Right hindlimb (tissue), 1 donor: ENCODE measurements around the gene AGAP1.

ENCODE experiments used
- DNase-seq: peaks from one replicate; pipeline ENCODE4 v3.0.0-alpha.2; 2018

Gene AGAP1

DNA sequence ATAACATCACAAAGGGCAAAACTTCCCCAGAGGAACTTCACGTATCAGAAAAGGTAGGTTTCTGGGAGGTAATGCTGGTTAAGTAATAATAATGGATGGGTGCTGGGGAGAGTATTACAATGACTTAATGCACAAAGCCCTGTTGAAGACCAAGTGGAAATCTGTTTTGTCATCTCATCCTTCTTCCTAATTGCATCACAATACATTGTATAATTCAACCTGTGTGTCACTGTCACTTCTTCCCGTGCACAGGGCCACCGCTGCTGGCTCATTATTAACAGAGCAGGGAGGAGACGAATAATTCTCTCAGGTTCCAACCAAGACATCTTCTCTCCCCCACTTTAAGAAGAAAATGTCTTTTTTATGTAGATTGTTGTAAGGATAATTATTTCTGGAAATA lies 290.9 kb downstream of the AGAP1 start:
- no peak for DNase-seq

DNA sequence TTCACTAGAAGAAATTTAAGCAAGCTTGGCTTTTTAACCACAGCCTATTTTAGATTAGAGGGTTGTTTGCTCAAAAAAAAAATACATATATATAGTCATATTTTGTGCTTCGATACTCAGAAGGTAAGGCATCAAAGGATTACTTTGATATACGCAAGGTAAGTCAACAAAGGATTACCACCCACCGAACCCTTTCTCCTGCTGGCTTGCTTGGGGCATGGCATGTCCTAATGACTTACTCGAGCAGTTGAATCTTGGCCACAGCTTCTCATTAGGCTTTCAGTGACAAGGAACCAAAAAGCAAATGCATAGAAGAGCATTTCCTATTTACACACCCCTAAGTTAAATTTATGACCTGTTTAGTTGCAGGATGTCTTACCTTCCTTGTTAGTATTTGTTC lies 295.7 kb downstream of the AGAP1 start:
- no peak for DNase-seq

DNA sequence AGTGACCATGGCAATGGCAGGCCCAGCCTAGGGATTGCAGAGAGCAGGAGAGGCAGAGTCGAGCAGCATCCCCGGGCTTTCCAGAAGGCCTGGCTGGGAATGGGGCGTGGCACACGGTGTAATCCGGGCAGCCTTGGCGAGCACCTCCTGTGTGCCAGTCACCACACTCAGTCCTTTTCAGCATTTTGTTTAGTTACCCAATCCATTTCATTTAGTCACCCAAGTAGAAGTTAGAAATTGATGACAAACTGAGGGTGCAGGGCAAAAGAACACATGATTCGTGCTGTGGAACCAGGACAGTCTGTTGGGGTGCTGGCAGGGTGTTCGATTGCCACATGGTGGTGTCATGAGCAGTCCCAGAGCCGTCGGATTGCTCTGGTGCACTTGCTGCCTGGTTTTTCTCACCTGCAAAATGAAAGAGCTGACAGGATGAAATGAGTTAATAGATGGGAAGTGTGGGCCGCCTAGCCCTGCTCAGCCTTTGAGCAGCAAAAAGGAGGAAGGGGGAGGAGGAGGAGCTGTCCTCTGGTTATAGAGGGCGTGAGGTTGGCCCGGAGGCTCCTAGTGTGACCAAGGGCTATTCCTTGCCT lies 299.4 kb downstream of the AGAP1 start:
- DNase-seq = no peak

DNA sequence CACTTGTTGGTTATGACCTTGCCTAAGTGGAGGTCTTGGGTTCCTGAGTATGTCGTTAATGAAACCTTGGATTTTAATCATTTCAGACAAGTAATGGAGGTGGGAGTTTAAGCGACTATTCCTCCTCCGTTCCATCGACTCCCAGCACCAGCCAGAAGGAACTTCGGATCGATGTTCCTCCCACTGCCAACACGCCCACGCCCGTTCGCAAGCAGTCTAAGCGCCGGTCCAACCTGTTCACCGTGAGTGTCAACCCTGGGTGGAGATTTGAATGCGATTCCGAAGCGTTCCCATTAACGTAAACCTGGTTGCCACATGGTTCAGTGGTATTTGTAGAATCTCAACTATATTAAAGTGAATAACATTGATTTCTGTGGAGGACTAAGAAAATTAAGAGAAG lies 305.4 kb downstream of the AGAP1 start:
- no peak for DNase-seq

DNA sequence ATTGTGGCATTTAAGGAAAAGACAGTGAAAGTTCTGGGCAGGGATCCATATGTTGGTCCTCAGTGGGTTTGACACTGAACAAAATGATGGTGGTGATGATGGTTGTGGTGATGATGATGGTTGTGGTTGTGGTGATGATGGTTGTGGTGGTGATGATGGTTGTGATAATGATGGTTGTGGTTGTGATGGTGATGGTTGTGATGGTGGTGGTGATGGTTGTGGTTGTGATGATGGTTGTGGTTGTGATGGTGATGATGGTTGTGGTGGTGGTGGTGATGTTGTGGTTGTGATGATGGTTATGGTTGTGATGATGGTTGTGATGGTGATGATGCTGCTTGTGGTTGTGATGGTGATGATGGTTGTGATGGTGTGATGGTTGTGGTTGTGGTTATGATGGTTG lies 308.7 kb downstream of the AGAP1 start:
- no peak for DNase-seq

DNA sequence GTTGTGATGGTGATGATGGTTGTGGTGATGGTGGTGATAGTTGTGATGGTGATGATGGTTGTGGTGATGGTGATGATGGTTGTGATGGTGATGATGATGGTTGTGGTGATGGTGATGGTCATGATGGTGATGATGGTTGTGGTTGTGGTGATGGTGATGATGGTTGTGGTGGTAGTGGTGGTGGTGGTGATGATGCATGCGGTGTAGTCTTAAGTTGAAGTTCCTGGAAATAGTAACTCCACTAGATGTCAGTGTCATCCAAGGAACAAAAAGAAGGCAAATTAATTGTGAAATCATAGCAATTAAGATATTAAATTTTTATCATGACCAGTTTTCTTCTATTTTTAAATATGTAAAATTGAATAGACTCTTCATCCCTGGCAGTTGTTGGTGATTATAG lies 309.2 kb downstream of the AGAP1 start:
- no peak for DNase-seq

DNA sequence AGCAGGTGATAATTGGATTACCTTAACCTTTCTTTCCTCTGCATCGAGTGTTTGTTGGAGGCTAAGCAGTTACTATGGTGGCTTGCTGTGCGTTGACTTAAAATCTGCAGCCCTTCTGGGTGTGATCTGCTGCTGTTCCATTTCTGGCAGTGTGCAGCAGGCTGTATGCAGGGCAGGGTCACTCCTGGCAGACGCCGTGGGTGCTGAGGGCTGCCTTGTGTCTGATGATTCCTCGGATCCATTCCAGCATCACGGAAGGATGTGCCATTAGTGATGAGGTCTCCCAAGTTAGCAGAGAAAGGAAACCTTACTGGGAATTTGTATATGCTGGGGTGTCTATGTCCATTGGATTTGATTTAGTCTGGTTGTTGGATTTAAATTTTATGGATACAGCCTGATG lies 310.8 kb downstream of the AGAP1 start:
- DNase-seq = no peak

DNA sequence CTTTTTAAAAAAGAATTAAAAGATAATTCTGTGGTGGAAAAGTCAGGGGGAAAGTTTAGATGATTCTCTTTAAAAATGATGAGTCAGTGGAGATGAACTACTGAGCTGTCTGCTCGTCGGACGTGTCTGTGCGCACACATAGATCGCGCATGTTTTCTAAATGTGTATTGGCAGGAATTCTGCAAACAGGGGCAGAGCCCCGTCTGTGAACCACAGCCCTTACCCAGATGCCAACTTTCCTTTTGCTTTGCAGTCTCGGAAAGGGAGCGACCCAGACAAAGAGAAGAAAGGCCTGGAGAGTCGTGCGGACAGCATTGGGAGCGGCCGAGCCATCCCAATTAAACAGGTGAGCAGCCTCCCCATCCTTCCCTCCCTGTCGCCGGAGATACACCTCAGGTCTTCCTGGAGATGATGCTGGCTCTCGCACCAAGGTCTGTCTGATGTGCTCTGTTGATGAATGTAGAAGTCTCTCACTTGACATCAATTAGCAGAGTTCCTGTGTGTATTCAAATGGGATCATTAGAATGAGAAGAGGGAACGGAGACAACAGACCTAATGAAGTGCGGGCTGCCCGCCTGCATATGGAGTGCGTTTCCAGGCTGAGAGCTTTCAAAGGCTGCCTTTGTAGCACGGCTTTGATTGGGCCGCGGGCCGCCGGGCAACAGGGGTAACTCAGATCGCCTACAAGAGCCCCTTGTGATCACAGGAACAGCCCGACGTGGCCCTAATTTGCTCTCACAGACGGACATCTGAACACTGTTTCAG lies 313.3 kb downstream of the AGAP1 start:
- no peak for DNase-seq

DNA sequence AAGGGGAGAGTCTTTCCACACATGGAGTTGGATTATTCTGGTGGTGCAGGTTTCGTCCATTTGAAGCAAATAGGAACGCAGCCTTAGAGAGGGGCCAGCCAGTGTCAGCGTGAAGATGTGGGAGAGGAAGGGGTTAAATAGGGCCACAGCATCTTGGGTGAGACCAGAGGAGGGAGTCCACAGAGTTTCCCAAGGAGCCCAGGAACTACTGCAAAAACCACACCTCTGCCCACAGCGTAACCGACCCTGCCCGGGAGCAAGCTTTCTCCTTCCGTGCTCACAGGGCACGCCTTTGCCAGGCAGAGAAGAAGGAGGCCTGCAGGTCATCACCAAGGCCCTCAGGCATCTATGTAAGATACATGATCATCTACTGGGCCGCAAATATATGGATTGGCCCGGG lies 314.5 kb downstream of the AGAP1 start:
- DNase-seq = no peak

DNA sequence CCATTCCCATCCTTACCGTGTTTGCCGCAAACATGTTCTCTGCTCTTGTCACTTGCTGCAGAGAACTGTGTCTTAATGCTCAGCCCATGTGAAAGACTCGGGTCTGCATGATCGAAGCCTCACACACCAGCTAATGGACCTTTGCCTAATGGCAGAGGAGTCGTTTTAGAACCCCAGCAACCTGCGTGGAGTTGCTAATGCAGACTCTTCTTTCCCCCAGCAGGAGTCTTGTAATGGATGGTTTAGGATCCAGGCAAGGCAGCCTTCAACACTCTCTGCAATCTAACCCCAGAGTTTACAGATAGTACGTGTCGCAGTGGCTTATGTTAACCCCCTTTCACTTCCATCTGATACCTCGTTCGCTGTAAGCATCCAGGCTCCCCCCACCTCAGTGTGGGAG lies 316.4 kb downstream of the AGAP1 start:
- DNase-seq = no peak

DNA sequence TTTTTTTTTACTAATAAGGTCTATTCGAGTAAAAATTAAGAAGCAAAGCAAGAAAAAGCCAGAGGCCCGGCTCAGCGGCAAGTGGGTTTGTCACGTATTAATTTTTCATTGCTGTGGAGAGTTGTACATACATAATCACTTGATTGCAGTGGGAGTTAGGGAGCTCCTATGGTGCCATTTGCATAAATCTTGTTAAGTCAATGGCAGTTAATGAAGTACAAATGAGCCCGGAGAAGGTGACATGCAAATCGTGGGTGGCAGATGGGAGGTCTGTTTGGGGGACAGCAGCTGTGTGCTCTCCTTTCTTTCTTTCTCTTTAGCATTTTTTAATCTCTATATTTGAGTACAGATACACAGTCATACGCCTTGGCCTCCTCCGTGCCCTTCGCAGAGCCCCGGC lies 317.0 kb downstream of the AGAP1 start:
- DNase-seq = no peak

DNA sequence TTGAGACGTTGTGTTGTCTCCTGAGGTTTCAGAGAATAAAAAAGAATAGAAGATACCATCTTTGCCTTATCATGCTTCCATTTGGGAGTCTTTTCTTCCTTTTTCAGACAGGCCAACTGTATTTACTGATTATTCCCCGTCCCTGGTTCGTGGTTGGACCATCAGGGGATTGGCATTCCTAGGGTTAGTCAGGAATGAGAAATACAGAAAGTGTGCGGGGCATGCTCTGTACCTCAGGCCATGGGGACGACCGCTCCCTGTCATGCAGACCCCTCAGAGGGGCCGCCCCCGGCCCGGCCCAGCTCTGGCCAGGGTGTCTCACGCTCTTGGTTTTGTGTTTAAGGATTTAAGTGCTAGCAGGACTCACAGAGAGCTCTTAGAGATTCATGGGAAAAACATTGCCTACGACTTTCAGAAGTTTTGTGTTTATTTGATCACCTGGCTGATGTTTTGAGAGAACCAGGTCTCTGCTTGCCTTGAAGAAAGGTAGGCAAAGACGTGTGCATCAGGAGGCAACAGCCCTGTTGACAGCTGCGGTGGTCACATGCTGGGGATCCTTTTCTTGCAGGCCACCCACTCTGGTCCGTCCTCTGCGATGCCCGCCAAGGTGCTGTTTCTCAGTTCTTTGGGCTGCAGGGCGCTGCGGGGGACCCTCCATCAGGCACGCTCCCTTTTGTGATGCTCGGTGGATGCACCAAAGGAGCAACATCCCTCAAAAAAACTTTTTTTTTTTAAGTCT lies 317.8 kb downstream of the AGAP1 start:
- DNase-seq = no peak

DNA sequence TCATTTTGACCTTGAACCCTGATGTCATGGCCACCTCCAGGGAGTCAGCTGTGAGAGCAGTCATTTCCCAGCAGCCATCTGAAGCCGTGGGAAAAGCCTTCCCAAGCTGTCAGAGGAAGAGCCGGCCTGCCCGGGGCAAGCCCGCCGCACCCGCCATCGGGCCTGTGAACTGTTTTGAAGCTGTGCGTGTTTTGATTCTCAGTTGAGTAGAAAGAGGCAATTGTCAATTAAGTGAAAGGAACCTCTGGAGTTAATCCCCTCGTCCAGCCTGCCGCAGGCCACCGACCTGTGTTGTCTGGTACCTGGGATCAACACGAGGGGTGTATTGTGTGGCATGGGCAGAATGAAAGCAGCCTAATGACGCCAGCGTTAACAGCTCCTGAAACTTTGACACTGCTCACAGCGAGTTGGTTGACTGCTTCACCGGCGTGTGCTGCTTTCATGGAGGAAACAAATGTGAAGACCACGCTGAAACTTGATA lies 318.4 kb downstream of the AGAP1 start:
- no peak for DNase-seq

DNA sequence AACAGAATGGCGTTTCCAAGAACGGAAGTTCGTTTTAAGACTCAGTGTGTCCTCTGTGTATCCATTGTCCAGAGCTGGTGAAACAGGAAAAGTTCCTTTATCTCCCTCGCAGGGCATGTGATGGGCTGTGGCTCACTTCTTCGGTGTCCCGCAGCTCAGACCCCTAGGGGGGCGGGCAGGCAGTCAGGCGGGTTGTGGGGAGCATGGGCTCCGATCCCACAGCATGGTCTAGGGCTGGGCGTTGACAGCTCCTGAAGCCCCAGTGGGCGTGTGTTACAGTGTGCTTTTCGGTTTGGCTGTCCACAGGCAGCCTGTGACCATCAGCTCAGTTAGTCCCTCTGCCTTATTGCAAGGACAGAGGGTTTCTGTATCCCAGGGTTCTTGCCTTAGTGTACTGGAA lies 319.6 kb downstream of the AGAP1 start:
- no peak for DNase-seq

DNA sequence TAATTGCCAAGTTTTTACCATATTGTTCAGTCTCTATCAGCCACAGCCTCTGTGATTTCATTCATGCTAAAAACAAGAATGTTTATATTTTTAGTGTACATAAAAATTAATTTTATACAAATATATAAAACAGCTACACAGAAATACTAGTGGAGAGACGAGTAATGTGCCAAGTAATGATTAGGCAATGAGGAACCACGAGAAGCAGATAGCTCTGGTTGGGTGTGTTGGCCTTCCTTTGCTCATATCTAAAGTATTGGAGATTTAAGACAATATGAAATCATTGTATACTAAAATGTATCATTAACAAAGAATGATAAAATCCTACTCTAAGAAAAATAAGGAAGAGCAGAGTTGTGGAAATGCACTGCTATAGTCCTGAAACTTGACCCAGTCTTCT lies 326.7 kb downstream of the AGAP1 start:
- no peak for DNase-seq

DNA sequence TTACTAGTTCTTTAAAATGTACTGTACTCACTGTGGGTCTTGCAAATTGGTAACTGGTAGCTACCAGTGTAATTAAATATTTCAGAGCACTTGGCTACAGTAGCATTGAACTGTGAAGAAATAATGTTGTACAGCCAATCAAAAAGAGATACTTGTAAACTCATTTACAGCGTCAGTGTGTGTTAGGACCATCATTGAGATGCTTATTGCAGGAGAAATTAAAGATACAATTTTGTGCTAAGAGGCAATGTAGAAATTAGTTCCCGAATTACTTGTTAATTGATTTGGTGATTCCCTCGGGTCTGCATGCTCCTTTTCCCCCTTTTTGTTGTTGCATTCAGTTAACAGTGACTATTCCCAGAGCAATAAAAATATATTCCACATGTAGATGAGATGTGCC lies 330.5 kb downstream of the AGAP1 start:
- no peak for DNase-seq

DNA sequence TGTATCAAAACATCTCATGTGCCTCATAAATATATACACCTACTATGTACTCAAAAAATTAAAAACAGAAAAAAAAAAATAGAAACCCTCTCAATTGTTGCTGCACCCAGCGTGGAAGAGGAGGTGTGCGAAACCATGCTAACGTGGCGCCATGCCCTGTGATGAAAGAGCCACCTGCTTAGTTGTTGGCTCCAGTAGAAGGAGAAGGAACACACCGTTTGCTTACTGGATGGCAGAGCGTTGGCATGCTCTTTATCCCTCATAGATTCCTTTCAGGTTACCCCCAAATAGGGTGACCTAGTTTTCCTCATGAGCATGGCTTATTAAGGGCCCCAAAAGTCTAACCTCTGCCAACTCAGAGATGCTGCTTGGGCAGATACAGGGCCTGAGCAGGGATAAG lies 332.1 kb downstream of the AGAP1 start:
- DNase-seq = no peak

DNA sequence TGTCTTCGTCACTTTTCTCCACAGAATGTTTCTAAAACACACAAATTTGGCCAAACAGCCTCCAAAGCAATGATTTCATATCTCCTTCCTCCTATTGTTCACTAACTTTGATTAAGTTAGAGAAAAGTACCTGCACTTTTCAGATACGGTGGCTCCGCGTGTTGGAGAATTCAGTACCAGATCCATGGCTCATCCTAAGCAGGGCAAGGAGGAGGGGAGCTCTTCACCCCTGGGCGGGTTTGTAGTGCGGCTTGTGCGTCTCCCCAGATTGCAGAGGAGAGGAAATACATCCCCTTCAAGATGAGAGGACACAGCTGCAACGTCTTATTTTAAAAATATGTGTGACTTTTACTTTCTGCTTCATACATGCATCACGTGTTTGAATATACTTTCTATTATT lies 333.0 kb downstream of the AGAP1 start:
- no peak for DNase-seq

DNA sequence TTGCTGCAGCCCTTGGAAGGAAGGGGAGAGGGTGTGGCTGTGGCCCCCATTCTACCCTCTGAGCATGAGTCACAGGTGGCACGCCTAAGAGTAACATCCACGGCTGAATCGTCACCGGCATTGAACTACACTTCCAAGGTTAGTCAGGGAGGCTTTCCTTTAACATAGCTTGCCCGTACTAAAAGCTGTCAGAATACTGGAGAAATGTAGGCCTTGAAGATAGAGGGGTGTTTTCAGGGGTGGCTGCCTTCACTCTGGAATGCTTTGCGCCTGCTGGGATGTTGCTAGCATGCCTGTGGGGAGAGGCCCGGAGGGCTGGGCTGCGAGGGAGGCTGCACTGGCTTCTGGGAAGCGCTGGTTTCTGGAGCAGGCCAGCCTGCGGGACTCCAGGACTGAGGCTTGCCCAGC lies 333.7 kb downstream of the AGAP1 start:
- DNase-seq = no peak

DNA sequence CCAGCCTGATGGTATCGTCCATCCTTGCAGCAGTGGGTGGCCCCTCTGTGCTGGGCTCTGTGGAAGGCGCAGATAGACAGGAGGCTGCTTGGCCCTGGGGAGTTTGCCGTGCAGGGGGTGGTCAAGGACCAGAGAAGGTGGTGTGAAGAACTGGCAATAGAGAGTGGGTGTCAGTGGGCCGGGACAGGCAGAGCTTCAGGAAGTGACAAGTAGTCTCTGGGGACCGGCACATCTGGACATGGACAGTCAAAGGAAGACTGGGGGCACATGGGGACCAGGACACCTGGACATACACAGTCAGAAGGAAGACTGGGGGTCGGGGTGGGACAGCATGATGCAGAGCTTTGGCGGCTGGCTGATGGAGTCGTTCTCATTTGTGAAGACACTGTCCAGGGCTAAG lies 335.9 kb downstream of the AGAP1 start:
- DNase-seq = no peak

DNA sequence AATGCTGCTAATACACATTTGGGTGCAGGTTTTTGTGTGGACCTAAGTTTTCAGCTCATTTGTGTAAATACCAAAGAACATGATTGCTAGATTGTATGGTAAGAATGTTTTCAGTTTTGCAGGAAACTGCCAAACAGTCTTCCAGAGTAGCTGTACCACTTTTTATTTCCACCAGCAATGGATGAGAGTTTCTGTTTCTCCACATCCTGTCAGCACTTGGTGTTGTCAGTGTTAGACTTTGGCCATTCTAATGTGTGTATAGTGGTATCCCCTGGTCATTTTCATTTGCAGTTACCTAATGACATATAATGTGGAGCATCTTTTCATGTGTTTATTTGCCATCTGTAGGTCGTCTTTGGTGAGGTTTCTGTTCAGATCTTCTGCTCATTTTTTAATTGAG lies 337.9 kb downstream of the AGAP1 start:
- DNase-seq = no peak

DNA sequence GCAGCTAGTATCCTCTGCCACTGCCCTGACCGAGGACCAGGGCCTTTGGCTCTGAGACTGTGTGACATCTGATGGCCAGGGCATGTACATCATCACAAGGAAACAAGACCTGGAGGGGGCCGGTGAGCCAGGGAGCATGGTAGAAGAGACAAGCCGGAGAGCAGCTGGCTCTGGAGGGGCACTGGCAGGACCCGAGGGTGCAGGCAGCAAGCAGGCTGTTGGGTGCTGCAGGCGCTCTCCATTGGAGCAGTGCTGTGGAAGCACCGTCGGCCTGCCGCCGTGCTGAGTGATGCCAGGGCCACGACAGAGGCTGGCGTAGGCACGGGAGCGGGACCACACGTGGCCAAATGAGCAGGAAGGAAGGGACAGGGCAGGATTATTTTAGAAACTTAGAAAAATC lies 339.1 kb downstream of the AGAP1 start:
- DNase-seq = no peak

DNA sequence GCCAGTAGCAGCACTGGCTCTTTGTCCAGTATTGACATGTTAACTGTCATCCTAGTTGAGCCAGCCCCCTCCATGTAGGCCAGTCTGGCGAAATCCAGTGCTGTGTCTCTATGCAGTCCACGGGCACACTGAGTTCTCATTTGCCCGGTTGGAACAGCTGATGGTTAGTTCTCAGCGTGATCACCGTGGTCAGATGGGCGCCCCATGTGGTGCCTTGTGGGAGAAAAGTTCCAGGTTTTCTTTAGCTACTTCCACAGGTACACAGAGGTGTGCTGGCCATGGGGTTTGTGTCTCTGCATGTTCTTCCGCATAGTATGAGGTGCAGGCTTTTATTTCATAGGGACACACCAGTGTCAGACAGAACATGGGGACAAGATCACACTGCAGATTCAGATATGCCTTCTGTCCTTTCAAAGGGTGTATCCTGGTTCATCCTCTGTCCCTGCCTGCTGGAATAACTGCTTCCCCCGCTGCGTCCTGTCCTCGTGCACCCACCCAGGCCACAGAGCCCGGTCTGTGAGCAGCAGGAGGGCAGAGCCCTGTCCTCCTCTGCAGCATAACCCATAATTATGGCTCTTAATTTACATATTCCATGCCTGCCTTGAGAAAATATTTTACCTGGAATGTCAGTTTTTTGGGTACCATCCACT lies 340.3 kb downstream of the AGAP1 start:
- DNase-seq = no peak

DNA sequence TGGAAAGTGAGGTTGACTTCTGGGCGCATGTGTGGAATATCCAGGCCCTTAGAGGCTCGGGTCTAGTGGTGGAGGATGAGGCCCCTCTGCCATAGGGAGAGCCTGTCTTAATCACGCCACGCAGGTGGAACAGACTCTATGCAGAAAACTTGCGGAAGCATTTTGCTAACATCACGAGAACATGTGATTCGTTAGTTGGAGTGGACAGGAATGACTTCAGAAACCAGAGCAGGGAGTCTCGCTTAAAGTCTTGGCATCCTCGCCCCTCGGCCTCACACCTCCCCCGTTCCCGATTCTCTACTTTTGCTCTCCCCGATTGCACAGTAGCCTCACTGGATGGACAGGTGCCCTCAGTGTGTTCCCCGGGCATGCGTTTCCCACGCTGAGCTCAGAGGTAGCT lies 340.9 kb downstream of the AGAP1 start:
- no peak for DNase-seq
